DMS53 (cell line): ENCODE results near the gene KIF20B.

Experiments
- DNase-seq: peaks from one replicate; lab custom pipeline; 2025; lab: John Stamatoyannopoulos, UW

Gene KIF20B

GRCh38 chr10:89701242-89702120, at the start of gene KIF20B:
Gene KIF20B (plus strand): TSS chr10:89701590. CDS start chr10:89705295, 3,705 bp downstream.
- DNase-seq, result peak; percentile 99

GRCh38 chr10:89651916-89652573, 49.3 kb upstream of the KIF20B start:
- no peak for DNase-seq

GRCh38 chr10:89652806-89653370, 48.5 kb upstream of the KIF20B start:
- no peak for DNase-seq

- no peak for DNase-seq
These were observed 48.0 kb upstream of the KIF20B start for GRCh38 chr10:89653410-89653869.

- no peak for DNase-seq
These were observed 45.7 kb upstream of the KIF20B start for GRCh38 chr10:89655722-89656121.

- DNase-seq, result no peak
These were observed 44.1 kb upstream of the KIF20B start for GRCh38 chr10:89657302-89657701.

GRCh38 chr10:89659143-89660131, 42.0 kb upstream of the KIF20B start:
- DNase-seq, result no peak

- no peak for DNase-seq
These were observed 38.8 kb upstream of the KIF20B start for GRCh38 chr10:89662596-89662995.

GRCh38 chr10:89663144-89663543, 38.2 kb upstream of the KIF20B start:
- no peak for DNase-seq

- no peak for DNase-seq
These were observed 37.2 kb upstream of the KIF20B start for GRCh38 chr10:89664203-89664602.

- DNase-seq, result no peak
These were observed 36.1 kb upstream of the KIF20B start for GRCh38 chr10:89665302-89665701.

GRCh38 chr10:89666138-89666537, 35.3 kb upstream of the KIF20B start:
- DNase-seq, result no peak

GRCh38 chr10:89668386-89669071, 32.9 kb upstream of the KIF20B start:
- no peak for DNase-seq

GRCh38 chr10:89669985-89670384, 31.4 kb upstream of the KIF20B start:
- no peak for DNase-seq

- no peak for DNase-seq
These were observed 30.5 kb upstream of the KIF20B start for GRCh38 chr10:89670926-89671325.

GRCh38 chr10:89677341-89677740, 24.0 kb upstream of the KIF20B start:
- no peak for DNase-seq

- DNase-seq, result no peak
These were observed 21.4 kb upstream of the KIF20B start for GRCh38 chr10:89679986-89680385.

- peak; percentile 92 for DNase-seq
These were observed 17.5 kb upstream of the KIF20B start for GRCh38 chr10:89683883-89684282.

- peak; percentile 31 for DNase-seq
These were observed 16.8 kb upstream of the KIF20B start for GRCh38 chr10:89684604-89685003.

- DNase-seq, result no peak
These were observed 15.5 kb upstream of the KIF20B start for GRCh38 chr10:89685936-89686335.

- no peak for DNase-seq
These were observed 11.4 kb upstream of the KIF20B start for GRCh38 chr10:89690027-89690426.
